BLaER1 treated with 17β-estradiol and CSF1 and Interleukin-3, amounts not matched to agents 10 nM and 100 nM (cell line): Measurements from ENCODE around the gene THOC6.

Experiments
- H3K27ac ChIP-seq, 11 experiments: shearing (Covaris generic); formaldehyde crosslinking; 2 replicates each; pipeline ENCODE4 v1.8.1; 2022
- H3K27me3 ChIP-seq, 11 experiments: shearing (Covaris generic); formaldehyde crosslinking; 2 replicates each; pipeline ENCODE4 v1.8.1; 2022
- H3K36me3 ChIP-seq, 11 experiments: shearing (Covaris generic); formaldehyde crosslinking; 2 replicates each; pipeline ENCODE4 v1.8.1; 2022
- H3K4me1 ChIP-seq, 10 experiments: shearing (Covaris generic); formaldehyde crosslinking; 2 replicates each; pipeline ENCODE4 v1.8.1; 2022
- H3K4me2 ChIP-seq, 11 experiments: shearing (Covaris generic); formaldehyde crosslinking; 2 replicates each; pipeline ENCODE4 v1.8.1; 2022
- H3K4me3 ChIP-seq, 10 experiments: shearing (Covaris generic); formaldehyde crosslinking; 2 replicates each; pipeline ENCODE4 v1.8.1; 2022
- H3K9ac ChIP-seq, 11 experiments: shearing (Covaris generic); formaldehyde crosslinking; 2 replicates each; pipeline ENCODE4 v1.8.1; 2022
- H3K9me3 ChIP-seq, 11 experiments: shearing (Covaris generic); formaldehyde crosslinking; replicated peaks in 1 of 11; 2 replicates each; pipeline ENCODE4 v1.8.1; 2022
- H4K20me1 ChIP-seq, 11 experiments: shearing (Covaris generic); formaldehyde crosslinking; 2 replicates each; pipeline ENCODE4 v1.8.1; 2022
- Cebpa-rat ChIP-seq, 11 experiments: shearing (Covaris generic); IDR thresholded peaks; 2 replicates each; pipeline ENCODE4 v1.8.1; 2022

Gene THOC6

GRCh38 chr16:3035972-3036725, 12.3 kb downstream of the THOC6 start:
- peaks cover 10 to 21% (median 13%) of the 10 kb centered on the region in 10 experiments; a peak in 17 of 20 replicates for H3K4me1 ChIP-seq
- no peak for TF ChIP-seq Cebpa-rat (IDR thresholded peaks at IDR 0.05)
- peaks cover 0 to 49% (median 11%) of the 10 kb centered on the region in 11 experiments; a peak in 14 of 22 replicates for H4K20me1 ChIP-seq
- H3K36me3 ChIP-seq: no peaks in the 10 kb centered on the region
- H3K9me3 ChIP-seq: no peaks in the 10 kb centered on the region
- peaks cover 96 to 100% (median 100%) of the 10 kb centered on the region in 11 experiments for H3K27me3 ChIP-seq
- peak overlapping the region in 3 of 11 experiments; percentile 2 to 57 (median 41); a peak in 1 of 22 replicates for H3K9ac ChIP-seq
- peak overlapping the region; percentile 46 to 87 (median 62); a peak in 20 of 22 replicates for H3K4me2 ChIP-seq
- H3K27ac ChIP-seq: no peak overlapping the region
- peak overlapping the region in 8 of 10 experiments; percentile 9 to 51 (median 36); a peak in 8 of 20 replicates for H3K4me3 ChIP-seq

- H4K20me1 ChIP-seq: peaks cover 0 to 44% (median 7%) of the 10 kb centered on the region in 11 experiments; a peak in 11 of 22 replicates
- H3K27me3 ChIP-seq: peaks cover 94 to 100% (median 100%) of the 10 kb centered on the region in 11 experiments
- peak within 1 kb of the TSS; percentile 46 to 87 (median 62); a peak in 20 of 22 replicates for H3K4me2 ChIP-seq
- H3K36me3 ChIP-seq: no peaks in the 10 kb centered on the region
- H3K27ac ChIP-seq: no peak within 1 kb of the TSS
- no peaks in the 10 kb centered on the region for H3K9me3 ChIP-seq
- H3K4me3 ChIP-seq: peak within 1 kb of the TSS in 8 of 10 experiments; percentile 9 to 51 (median 36); a peak in 8 of 20 replicates
- peak within 1 kb of the TSS in 3 of 11 experiments; percentile 2 to 57 (median 41); a peak in 1 of 22 replicates for H3K9ac ChIP-seq
- TF ChIP-seq Cebpa-rat (IDR thresholded peaks at IDR 0.05): no peak
- peaks cover 10 to 21% (median 13%) of the 10 kb centered on the region in 10 experiments; a peak in 17 of 20 replicates for H3K4me1 ChIP-seq
These were observed 13.0 kb downstream of the THOC6 start, which contains the start of gene BICDL2 for GRCh38 chr16:3036726-3037315. Gene BICDL2 (minus strand): TSS chr16:3036944. CDS start chr16:3035496, 1,448 bp downstream.

GRCh38 chr16:3038256-3038655, 14.4 kb downstream of the THOC6 start:
- H3K36me3 ChIP-seq: no peaks in the 10 kb centered on the region
- H3K9ac ChIP-seq: no peak overlapping the region
- peaks cover 10 to 28% (median 13%) of the 10 kb centered on the region in 10 experiments; a peak in 18 of 20 replicates for H3K4me1 ChIP-seq
- no peak overlapping the region for H3K4me3 ChIP-seq
- TF ChIP-seq Cebpa-rat (IDR thresholded peaks at IDR 0.05): peak in 3 of 11 experiments; percentile 31 to 46 (median 37); a peak in 3 of 22 replicates
- peaks cover 93 to 100% (median 100%) of the 10 kb centered on the region in 11 experiments for H3K27me3 ChIP-seq
- no peak overlapping the region for H3K4me2 ChIP-seq
- no peak overlapping the region for H3K27ac ChIP-seq
- peaks cover 0 to 39% (median 7%) of the 10 kb centered on the region in 11 experiments; a peak in 11 of 22 replicates for H4K20me1 ChIP-seq
- H3K9me3 ChIP-seq: no peaks in the 10 kb centered on the region

GRCh38 chr16:3038896-3039295, 15.1 kb downstream of the THOC6 start:
- H4K20me1 ChIP-seq: peaks cover 0 to 32% (median 7%) of the 10 kb centered on the region in 11 experiments; a peak in 11 of 22 replicates
- no peak overlapping the region for H3K9ac ChIP-seq
- H3K27me3 ChIP-seq: peaks cover 93 to 100% (median 100%) of the 10 kb centered on the region in 11 experiments
- H3K4me2 ChIP-seq: no peak overlapping the region
- no peaks in the 10 kb centered on the region for H3K9me3 ChIP-seq
- H3K4me1 ChIP-seq: peaks cover 10 to 26% (median 13%) of the 10 kb centered on the region in 10 experiments; a peak in 18 of 20 replicates
- H3K36me3 ChIP-seq: no peaks in the 10 kb centered on the region
- no peak overlapping the region for H3K27ac ChIP-seq
- no peak for TF ChIP-seq Cebpa-rat (IDR thresholded peaks at IDR 0.05)
- no peak overlapping the region for H3K4me3 ChIP-seq

GRCh38 chr16:3042376-3042775, 18.5 kb downstream of the THOC6 start:
- H3K4me2 ChIP-seq: peak overlapping the region in 4 of 11 experiments; percentile 4 to 31 (median 14); a peak in 5 of 22 replicates
- no peak overlapping the region for H3K27ac ChIP-seq
- no peak overlapping the region for H3K9ac ChIP-seq
- no peak overlapping the region for H3K4me3 ChIP-seq
- H3K4me1 ChIP-seq: peaks cover 13 to 36% (median 24%) of the 10 kb centered on the region in 10 experiments; a peak in 19 of 20 replicates
- peak in 1 of 11 experiments; percentile 37; a peak in 1 of 22 replicates for TF ChIP-seq Cebpa-rat (IDR thresholded peaks at IDR 0.05)
- peaks cover 0 to 26% (median 8%) of the 10 kb centered on the region in 11 experiments; a peak in 9 of 22 replicates for H4K20me1 ChIP-seq
- peaks cover 89 to 100% (median 100%) of the 10 kb centered on the region in 11 experiments for H3K27me3 ChIP-seq
- H3K9me3 ChIP-seq: no peaks in the 10 kb centered on the region
- no peaks in the 10 kb centered on the region for H3K36me3 ChIP-seq

GRCh38 chr16:3044708-3045107, 20.9 kb downstream of the THOC6 start:
- Histone ChIP-seq H3K27me3 (peaks cover 89 to 100% (median 100%) of the 10 kb centered on the region in 11 experiments), H3K36me3 (no peaks in the 10 kb centered on the region), H3K9me3 (no peaks in the 10 kb centered on the region), H3K4me3 (peak overlapping the region in 7 of 10 experiments; percentile 61 to 75 (median 63); a peak in 7 of 20 replicates), H4K20me1 (peaks cover 0 to 29% (median 5%) of the 10 kb centered on the region in 11 experiments; a peak in 8 of 22 replicates), H3K4me2 (peak overlapping the region; percentile 97 to 100 (median 99); a peak in 20 of 22 replicates), H3K9ac (no peak overlapping the region), H3K27ac (no peak overlapping the region), H3K4me1 (peaks cover 22 to 56% (median 42%) of the 10 kb centered on the region in 10 experiments)
- TF ChIP-seq Cebpa-rat (IDR thresholded peaks at IDR 0.05): no peak

GRCh38 chr16:3045758-3046640, 22.2 kb downstream of the THOC6 start, which contains the start of gene MMP25:
Gene MMP25 (plus strand): TSS chr16:3046561. CDS start chr16:3046918, 357 bp downstream.
- peak within 1 kb of the TSS in 9 of 11 experiments; percentile 25 to 62 (median 52); a peak in 15 of 22 replicates for H3K27ac ChIP-seq
- peaks cover 91 to 100% (median 99%) of the 10 kb centered on the region in 11 experiments for H3K27me3 ChIP-seq
- H4K20me1 ChIP-seq: peaks cover 0 to 29% (median 5%) of the 10 kb centered on the region in 11 experiments; a peak in 8 of 22 replicates
- H3K4me1 ChIP-seq: peaks cover 34 to 69% (median 54%) of the 10 kb centered on the region in 10 experiments
- no peak for TF ChIP-seq Cebpa-rat (IDR thresholded peaks at IDR 0.05)
- peak within 1 kb of the TSS; percentile 39 to 75 (median 69); a peak in 20 of 22 replicates for H3K9ac ChIP-seq
- no peaks in the 10 kb centered on the region for H3K9me3 ChIP-seq
- peak within 1 kb of the TSS; percentile 52 to 75 (median 62) for H3K4me3 ChIP-seq
- H3K36me3 ChIP-seq: no peaks in the 10 kb centered on the region
- peak within 1 kb of the TSS; percentile 97 to 100 (median 99) for H3K4me2 ChIP-seq
